HCT116 (cell line): ENCODE data around the gene ARSB. TPM values are rescaled to one million over a fixed set of nuclear protein-coding genes. Genes with fewer than 3 reads are reported as not detected.

Experiments
- ATAC-seq: fragments of 200-7000 bp; cut with Tn5 transposase; 2 replicates; pipeline ENCODE4 v1.9.1; 2020; ENCODE audit warnings: mild to moderate bottlenecking, moderate library complexity
- BruUV-seq: library from RNA; stranded (reverse); fragments of 400-500 nt; replicated peaks from 2 replicates; lab custom pipeline; 2021; lab: Mats Ljungman, UMichigan
- CTCF ChIA-PET: fragments of 300-600 bp; sonication (Branson Sonifier 250); formaldehyde crosslinking; loops from one replicate; lab custom pipeline; 2021; ENCODE audit warnings: antibody characterized with exemption; lab: Charles Lee
- POLR2A ChIA-PET: fragments of 300-600, 350-600 bp; sonication (Branson Sonifier 250); formaldehyde crosslinking; loops from one replicate; lab custom pipeline; 2021; ENCODE audit warnings: antibody characterized with exemption; lab: Charles Lee
- RAD21 ChIA-PET, 2 experiments: fragments of 300-600 bp; sonication (Branson Sonifier 250); formaldehyde crosslinking; loops; one replicate each; lab custom pipeline; 2023; ENCODE audit warnings: low total read pairs in 2 of 2; ENCODE audit not compliant: uncharacterized antibody in 2 of 2, unreplicated experiment in 2 of 2, low non-redundant PET in 1 of 2; lab: Charles Lee
- DNase-seq: peaks from one replicate; pipeline ENCODE4 v3.0.0-alpha.2; 2010; ENCODE audit warnings: low read depth, low spot score
- H2AFZ ChIP-seq: fragments of 200-600 bp; shearing (Covaris generic), sonication (generic); 2 replicates; pipeline ENCODE4 v1.6.1; 2017; ENCODE audit warnings: low read depth, mixed run types, mixed read lengths, antibody characterized with exemption, low read length; ENCODE audit not compliant: poor library complexity, severe bottlenecking
- H3K27ac ChIP-seq: 2 replicates; pipeline ENCODE4 v1.5.1; 2012; ENCODE audit warnings: low read depth, low read length
- H3K27me3 ChIP-seq: fragments of 200-600 bp; sonication (generic); 2 replicates; pipeline ENCODE4 v1.6.1; 2016; ENCODE audit warnings: mixed run types, low read length, mixed read lengths; ENCODE audit not compliant: insufficient read depth
- H3K36me3 ChIP-seq, 2 experiments: fragments of 200-500 bp in 1 of 2; fragments of 200-600 bp in 1 of 2; sonication (Bioruptor generic) in 1 of 2; sonication (generic) in 1 of 2; 2 replicates each; pipeline versions ENCODE4 v1.5.1 to v1.6.1; 2014 to 2016; ENCODE audit warnings: low read length in 2 of 2, inconsistent platforms in 1 of 2, mixed read lengths in 1 of 2, mixed run types in 1 of 2; ENCODE audit not compliant: insufficient read depth in 2 of 2, control insufficient read depth in 1 of 2
- H3K4me1 ChIP-seq, 2 experiments: fragments of 200-600 bp in 1 of 2; sonication (generic) in 1 of 2; 2 replicates each; pipeline versions ENCODE4 v1.5.1 to v1.6.1; 2012 to 2017; ENCODE audit warnings: low read length in 2 of 2, inconsistent platforms in 1 of 2, mild to moderate bottlenecking in 1 of 2, mixed read lengths in 1 of 2, mixed run types in 1 of 2, moderate library complexity in 1 of 2; ENCODE audit not compliant: insufficient read depth in 2 of 2, control insufficient read depth in 1 of 2
- H3K4me2 ChIP-seq: fragments of 200-600 bp; sonication (generic); 2 replicates; pipeline ENCODE4 v1.6.1; 2017; ENCODE audit warnings: mixed run types, low read length, mixed read lengths
- H3K4me3 ChIP-seq, 2 experiments: fragments of 200-600 bp in 1 of 2; sonication (generic) in 1 of 2; replicated peaks in 1 of 2; 2 replicates each; pipeline ENCODE4 v1.5.1; 2011 to 2016; ENCODE audit warnings: low read length in 2 of 2, control low read depth in 1 of 2, low read depth in 1 of 2, mild to moderate bottlenecking in 1 of 2, mixed read lengths in 1 of 2, mixed run types in 1 of 2
- H3K79me2 ChIP-seq: fragments of 200-600 bp; sonication (generic); 2 replicates; pipeline ENCODE4 v1.6.1; 2017; ENCODE audit warnings: mild to moderate bottlenecking, mixed run types, low read length, moderate library complexity, mixed read lengths; ENCODE audit not compliant: insufficient read depth
- H3K9ac ChIP-seq: fragments of 200-600 bp; sonication (generic); 2 replicates; pipeline ENCODE4 v1.6.1; 2016; ENCODE audit warnings: low read length, mixed read lengths
- H3K9me2 ChIP-seq: fragments of 200-600 bp; sonication (generic), shearing (Covaris generic); 2 replicates; pipeline ENCODE4 v1.6.1; 2017; ENCODE audit warnings: mixed run types, mild to moderate bottlenecking, moderate library complexity; ENCODE audit not compliant: insufficient read depth
- H3K9me3 ChIP-seq, 2 experiments: fragments of 200-500 bp in 1 of 2; fragments of 200-600 bp in 1 of 2; sonication (Bioruptor generic) in 1 of 2; sonication (generic) in 1 of 2; 2 replicates each; pipeline ENCODE4 v1.6.1; 2014 to 2017; ENCODE audit warnings: low read length in 2 of 2, mixed read lengths in 2 of 2, inconsistent platforms in 1 of 2, low read depth in 1 of 2, mild to moderate bottlenecking in 1 of 2, mixed run types in 1 of 2, moderate library complexity in 1 of 2; ENCODE audit not compliant: control insufficient read depth in 1 of 2, insufficient read depth in 1 of 2
- H4K20me1 ChIP-seq: fragments of 200-600 bp; sonication (generic), shearing (Covaris generic); 2 replicates; pipeline ENCODE4 v1.6.1; 2017; ENCODE audit warnings: mixed run types, mild to moderate bottlenecking, moderate library complexity; ENCODE audit not compliant: insufficient read depth
- ATF3 ChIP-seq: IDR thresholded peaks from 2 replicates; pipeline ENCODE4 v1.6.1; 2012
- CBX3 ChIP-seq: IDR thresholded peaks from 2 replicates; pipeline ENCODE4 v1.6.1; 2012; ENCODE audit warnings: low read depth
- CEBPB ChIP-seq: IDR thresholded peaks from 2 replicates; pipeline ENCODE4 v1.6.1; 2012; ENCODE audit warnings: low read depth
- EGR1 ChIP-seq: IDR thresholded peaks from 2 replicates; pipeline ENCODE4 v1.6.1; 2012; ENCODE audit warnings: low read depth
- ELF1 ChIP-seq: IDR thresholded peaks from 2 replicates; pipeline ENCODE4 v1.6.1; 2012; ENCODE audit warnings: low read depth, borderline replicate concordance
- EZH2 ChIP-seq: fragments of 200-600 bp; sonication (generic); IDR thresholded peaks from 2 replicates; pipeline ENCODE4 v1.6.1; 2017; ENCODE audit warnings: antibody characterized with exemption, mixed run types
- FOSL1 ChIP-seq: IDR thresholded peaks from 2 replicates; pipeline ENCODE4 v1.6.1; 2012; ENCODE audit warnings: low read depth
- JUND ChIP-seq: IDR thresholded peaks from 2 replicates; pipeline ENCODE4 v1.6.1; 2012
- POLR2A ChIP-seq: IDR thresholded peaks from 2 replicates; pipeline ENCODE4 v1.7.0; 2011; ENCODE audit warnings: borderline replicate concordance; ENCODE audit not compliant: insufficient read depth, insufficient read length; ENCODE audit errors: extremely low read depth
- RAD21 ChIP-seq: IDR thresholded peaks from 2 replicates; pipeline ENCODE4 v1.6.1; 2012; ENCODE audit warnings: low read depth, mild to moderate bottlenecking
- SP1 ChIP-seq: IDR thresholded peaks from 2 replicates; pipeline ENCODE4 v1.6.1; 2012; ENCODE audit warnings: low read depth
- TCF7L2 ChIP-seq: IDR thresholded peaks from 2 replicates; pipeline ENCODE4 v1.7.0; 2011; ENCODE audit warnings: borderline replicate concordance, inconsistent platforms; ENCODE audit not compliant: insufficient read depth, insufficient read length; ENCODE audit errors: extremely low read depth
- YY1 ChIP-seq: IDR thresholded peaks from 2 replicates; pipeline ENCODE4 v1.6.1; 2011; ENCODE audit warnings: low read length, low read depth, moderate library complexity, mild to moderate bottlenecking; ENCODE audit not compliant: insufficient replicate concordance; ENCODE audit errors: extremely low read depth
- ZBTB33 ChIP-seq: IDR thresholded peaks from 2 replicates; pipeline ENCODE4 v1.6.1; 2011; ENCODE audit warnings: mild to moderate bottlenecking, low read length, moderate library complexity; ENCODE audit not compliant: insufficient replicate concordance; ENCODE audit errors: extremely low read depth
- ZFX ChIP-seq: fragments of 450-650 bp; IDR thresholded peaks from 2 replicates; pipeline ENCODE4 v1.6.1; 2017
- ZNF274 ChIP-seq: fragments of 200-500 bp; sonication (Bioruptor generic); IDR thresholded peaks from 2 replicates; pipeline ENCODE4 v1.6.1; 2014; ENCODE audit warnings: mild to moderate bottlenecking, low read depth, low read length, inconsistent platforms
- intact Hi-C: fragments of 100-400 bp; cut with micrococcal nuclease; formaldehyde crosslinking; loops from 2 replicates; pipeline ENCODE4 v1.10.0; 2022
- total RNA-seq: library from RNA; stranded (reverse); gene quantifications from one replicate; pipeline ENCODE4 v1.2.1, GENCODE V29; 2021; ENCODE audit not compliant: unreplicated experiment
- TF ChIP-seq, protein P1 (sequence below), 3 experiments: fragments of 200-600 bp in 1 of 3; sonication (generic) in 1 of 3; IDR thresholded peaks in 2 of 3; conservative IDR thresholded peaks in 1 of 3; 2 replicates each; pipeline ENCODE4 v1.5.1; 2012 to 2017; ENCODE audit warnings: low read depth in 2 of 3, low read length in 2 of 3, antibody characterized with exemption in 1 of 3, borderline replicate concordance in 1 of 3, control low read depth in 1 of 3, mild to moderate bottlenecking in 1 of 3, mixed read lengths in 1 of 3, mixed run types in 1 of 3, moderate library complexity in 1 of 3; ENCODE audit not compliant: insufficient read depth in 1 of 3

The ARSB gene
- total RNA-seq, 1 experiment from 2014 or later: 4.8 TPM

DNA sequence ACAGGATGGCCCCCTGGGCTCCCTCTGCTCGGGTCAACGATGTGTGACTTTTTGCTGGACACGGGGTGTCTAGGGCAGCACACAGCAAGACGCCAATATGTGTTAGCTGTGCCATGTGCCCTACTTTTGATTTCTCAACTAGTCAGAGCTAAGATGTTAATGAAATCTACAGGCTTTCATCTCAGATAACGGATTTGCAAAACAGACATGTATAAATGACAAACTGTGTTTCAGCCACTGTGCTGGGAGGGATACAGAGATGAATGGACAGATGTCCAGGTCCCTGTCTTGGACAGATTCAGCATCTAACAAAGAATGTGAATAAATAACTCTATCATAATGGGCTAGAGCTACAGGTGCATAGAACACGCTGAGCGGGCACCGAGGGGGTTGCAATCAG lies 176.3 kb downstream of the ARSB start:
- H3K36me3 ChIP-seq: no peaks in the 10 kb centered on the region
- no peak overlapping the region for H3K27ac ChIP-seq
- no TSS peak for BruUV-seq
- H3K9me3 ChIP-seq: no peaks in the 10 kb centered on the region
- H3K4me3 ChIP-seq: no peak overlapping the region
- POLR2A ChIA-PET: no interaction called here
- H3K27me3 ChIP-seq: no peaks in the 10 kb centered on the region
- intact Hi-C loops: no loop called here
- no peak overlapping the region for H3K9ac ChIP-seq
- TF ChIP-seq CBX3 (no peak), ZNF274 (no peak), FOSL1 (no peak)
- TF ChIP-seq, all 23 proteins: peak for 0
- CTCF ChIA-PET: no interaction called here
- Histone ChIP-seq H4K20me1 (no peaks in the 10 kb centered on the region), H3K79me2 (no peaks in the 10 kb centered on the region), H2AFZ (no peak overlapping the region), H3K4me2 (no peak overlapping the region), H3K4me1 (peaks cover 0 to 11% of the 10 kb centered on the region in 2 experiments; a peak in 2 of 4 replicates), H3K9me2 (peaks cover 3% of the 10 kb centered on the region; the same call in 1 of the 2 replicates)
- DNase-seq (no peak), ATAC-seq (no peak)
- RAD21 ChIA-PET: no interaction called here

- no peak overlapping the region for H3K4me3 ChIP-seq
- no peaks in the 10 kb centered on the region for H4K20me1 ChIP-seq
- H3K9me3 ChIP-seq: no peaks in the 10 kb centered on the region
- CTCF ChIA-PET: no interaction called here
- ATAC-seq: no peak
- H3K36me3 ChIP-seq: no peaks in the 10 kb centered on the region
- H3K27me3 ChIP-seq: no peaks in the 10 kb centered on the region
- peaks cover 3% of the 10 kb centered on the region; the same call in 1 of the 2 replicates for H3K9me2 ChIP-seq
- H3K9ac ChIP-seq: no peak overlapping the region
- no peak overlapping the region for H3K27ac ChIP-seq
- no peaks in the 10 kb centered on the region for H3K79me2 ChIP-seq
- RAD21 ChIA-PET: no interaction called here
- BruUV-seq: no TSS peak
- DNase-seq: no peak
- no peak overlapping the region for H3K4me2 ChIP-seq
- H3K4me1 ChIP-seq: peaks cover 0 to 11% of the 10 kb centered on the region in 2 experiments; a peak in 2 of 4 replicates
- POLR2A ChIA-PET: no interaction called here
- no peak overlapping the region for H2AFZ ChIP-seq
- intact Hi-C loops: no loop called here
- no peak for TF ChIP-seq CBX3
- TF ChIP-seq JUND: no peak
- TF ChIP-seq TCF7L2: no peak
- no peak for TF ChIP-seq ZFX
- no peak for TF ChIP-seq POLR2A
- TF ChIP-seq ZBTB33: no peak
- TF ChIP-seq ELF1: no peak
- TF ChIP-seq EGR1: no peak
- TF ChIP-seq YY1: no peak
- TF ChIP-seq, protein P1, sequence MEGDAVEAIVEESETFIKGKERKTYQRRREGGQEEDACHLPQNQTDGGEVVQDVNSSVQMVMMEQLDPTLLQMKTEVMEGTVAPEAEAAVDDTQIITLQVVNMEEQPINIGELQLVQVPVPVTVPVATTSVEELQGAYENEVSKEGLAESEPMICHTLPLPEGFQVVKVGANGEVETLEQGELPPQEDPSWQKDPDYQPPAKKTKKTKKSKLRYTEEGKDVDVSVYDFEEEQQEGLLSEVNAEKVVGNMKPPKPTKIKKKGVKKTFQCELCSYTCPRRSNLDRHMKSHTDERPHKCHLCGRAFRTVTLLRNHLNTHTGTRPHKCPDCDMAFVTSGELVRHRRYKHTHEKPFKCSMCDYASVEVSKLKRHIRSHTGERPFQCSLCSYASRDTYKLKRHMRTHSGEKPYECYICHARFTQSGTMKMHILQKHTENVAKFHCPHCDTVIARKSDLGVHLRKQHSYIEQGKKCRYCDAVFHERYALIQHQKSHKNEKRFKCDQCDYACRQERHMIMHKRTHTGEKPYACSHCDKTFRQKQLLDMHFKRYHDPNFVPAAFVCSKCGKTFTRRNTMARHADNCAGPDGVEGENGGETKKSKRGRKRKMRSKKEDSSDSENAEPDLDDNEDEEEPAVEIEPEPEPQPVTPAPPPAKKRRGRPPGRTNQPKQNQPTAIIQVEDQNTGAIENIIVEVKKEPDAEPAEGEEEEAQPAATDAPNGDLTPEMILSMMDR (IDR thresholded peaks at IDR 0.05 in 2 of 3, conservative IDR thresholded peaks at IDR 0.05 in 1 of 3; ENCODE audit: borderline replicate concordance in 1 of 3, insufficient read depth in 1 of 3, low read depth in 2 of 3, low read length in 2 of 3): no peak
- TF ChIP-seq EZH2: no peak
- no peak for TF ChIP-seq CEBPB
- TF ChIP-seq RAD21: no peak
- no peak for TF ChIP-seq ZNF274
- no peak for TF ChIP-seq ATF3
- TF ChIP-seq SP1: no peak
Observed at GRCh38 chr5:78808380-78808779, 176.7 kb downstream of the ARSB start.
